Mesothelial cell of epicardium (in vitro differentiated cells): Measurements from ENCODE around the gene TMEM100. TPM values are rescaled to one million over a fixed set of nuclear protein-coding genes. Genes with fewer than 3 reads are reported as not detected.

Experiments used
- total RNA-seq: library from RNA; stranded (reverse); gene quantifications from 3 replicates; pipeline ENCODE4 v1.2.1, GENCODE V29; 2021

Gene TMEM100
- total RNA-seq, 1 donor from 2014 or later, result 5.1 TPM

Other genes with a start within 250 kb of the TMEM100 start
- gene SMIM36, start 211.4 kb downstream of the TMEM100 start, total RNA-seq, result not detected in 3 replicates
- gene PCTP, start 28.2 kb upstream of the TMEM100 start, total RNA-seq, result 13.3 to 15.8 TPM (median 13.3 TPM) in 3 replicates